BJ (cell line): Measurements from ENCODE around the gene SMCO2. TPM values are rescaled to one million over a fixed set of nuclear protein-coding genes. Genes with fewer than 3 reads are reported as not detected.

Source experiments
- CTCF ChIA-PET: fragments of 350-600 bp; formaldehyde crosslinking; extraction: SDS; loops from one replicate; lab custom pipeline; 2021; ENCODE audit warnings: antibody characterized with exemption, inconsistent platforms; lab: Yijun Ruan, JAX
- POLR2A ChIA-PET: fragments of 300-600 bp; sonication (Branson Sonifier 250); formaldehyde crosslinking; extraction: SDS; loops from one replicate; lab custom pipeline; 2021; ENCODE audit warnings: antibody characterized with exemption; lab: Charles Lee
- DNase-seq: peaks from one replicate; pipeline ENCODE4 v3.0.0-alpha.2; 2011; ENCODE audit warnings: low read depth
- H3K27me3 ChIP-seq: 2 replicates; pipeline ENCODE4 v1.6.0; 2011; ENCODE audit warnings: low read length; ENCODE audit not compliant: control insufficient read depth, insufficient read depth
- H3K36me3 ChIP-seq: 2 replicates; pipeline ENCODE4 v1.5.1; 2011; ENCODE audit warnings: low read length; ENCODE audit not compliant: control insufficient read depth, insufficient read depth
- H3K4me3 ChIP-seq: 2 replicates; pipeline ENCODE4 v1.5.1; 2011; ENCODE audit warnings: low read depth, mild to moderate bottlenecking, control low read depth, low read length
- CTCF ChIP-seq: IDR thresholded peaks from 2 replicates; pipeline ENCODE4 v1.5.1; 2011; ENCODE audit warnings: low read depth, mild to moderate bottlenecking, control low read depth, inconsistent platforms, low read length, moderate library complexity; ENCODE audit not compliant: insufficient read depth
- polyA plus RNA-seq: library from polyadenylated mRNA; depleted of rRNA; stranded (reverse); fragments of >200 nt; gene quantifications from 2 replicates; pipeline ENCODE4 v1.2.3, GENCODE V29; 2011

Gene SMCO2
- polyA plus RNA-seq, 1 experiment, result 0.09 TPM

DNA sequence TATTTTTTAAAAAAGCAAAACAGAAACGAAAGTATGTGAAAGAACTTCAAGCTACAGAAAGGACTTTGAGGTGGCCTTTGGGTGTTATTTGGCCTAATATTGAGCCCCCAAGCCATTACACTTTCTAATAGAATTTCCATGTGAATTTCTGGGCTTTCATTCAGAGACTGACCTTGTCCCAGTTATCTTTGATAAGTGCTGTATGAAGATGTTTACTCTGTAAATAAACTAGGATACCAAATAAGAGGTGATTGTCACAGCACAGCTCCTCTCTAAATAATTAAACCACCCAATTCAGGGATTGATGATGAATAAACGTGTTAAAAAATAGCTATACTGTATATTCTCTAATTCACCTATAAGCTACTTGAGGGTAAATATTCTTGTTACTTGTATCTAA, 44.7 kb downstream of the SMCO2 start:
- H3K27me3 ChIP-seq, result no peaks in the 10 kb centered on the region
- CTCF ChIA-PET, result interaction anchor here (0.7 to 1.1 kb wide), 2 partner anchors 9 to 14 kb away, joined by 3 read pairs; no protein-coding TSS in a partner anchor
- H3K36me3 ChIP-seq, result no peaks in the 10 kb centered on the region
- H3K4me3 ChIP-seq, result no peak overlapping the region
- no peak for DNase-seq
- no peak for TF ChIP-seq CTCF
- POLR2A ChIA-PET, result no interaction called here

- no peaks in the 10 kb centered on the region for H3K36me3 ChIP-seq
- no peak for DNase-seq
- ChIA-PET POLR2A (no interaction called here), CTCF (interaction anchor here (1.2 kb wide), 1 partner anchor 25 kb away, joined by 3 read pairs; no protein-coding TSS in a partner anchor)
- H3K27me3 ChIP-seq, result no peaks in the 10 kb centered on the region
- no peak for TF ChIP-seq CTCF
- no peak overlapping the region for H3K4me3 ChIP-seq
Measured at GRCh38 chr12:27493260-27493940, 46.9 kb downstream of the SMCO2 start.

DNA sequence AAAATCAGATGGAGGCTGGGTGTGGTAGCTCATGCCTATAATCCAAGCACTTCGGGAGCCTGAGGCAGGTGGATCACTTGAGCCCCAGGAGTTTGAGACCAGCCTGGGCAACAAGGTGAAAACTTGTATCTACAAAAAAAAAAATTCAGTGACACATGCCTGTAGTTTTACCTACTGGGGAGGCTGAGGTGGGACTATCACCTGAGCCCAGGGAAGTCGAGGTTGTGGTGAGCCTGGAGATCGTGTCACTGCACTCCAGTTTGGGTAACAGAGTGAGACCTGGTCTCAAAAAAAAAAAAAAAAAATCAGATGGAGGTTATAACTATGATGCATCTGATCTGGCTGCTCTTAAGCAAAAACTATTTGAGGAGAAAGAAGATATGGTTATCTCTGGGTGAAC, 50.9 kb downstream of the SMCO2 start:
- TF ChIP-seq CTCF, result no peak
- Histone ChIP-seq H3K27me3 (no peaks in the 10 kb centered on the region), H3K4me3 (no peak overlapping the region), H3K36me3 (no peaks in the 10 kb centered on the region)
- DNase-seq, result no peak
- CTCF ChIA-PET, result no interaction called here
- POLR2A ChIA-PET, result interaction anchor here (0.7 kb wide), 1 partner anchor 158 kb away, joined by 3 read pairs; no protein-coding TSS in a partner anchor

GRCh38 chr12:27498149-27498548, 51.6 kb downstream of the SMCO2 start:
- H3K27me3 ChIP-seq, result no peaks in the 10 kb centered on the region
- ChIA-PET CTCF (no interaction called here), POLR2A (no interaction called here)
- TF ChIP-seq CTCF, result no peak
- DNase-seq, result no peak
- no peak overlapping the region for H3K4me3 ChIP-seq
- no peaks in the 10 kb centered on the region for H3K36me3 ChIP-seq

- CTCF ChIA-PET, result no interaction called here
- no peak for DNase-seq
- POLR2A ChIA-PET, result no interaction called here
Measured at GRCh38 chr12:27498761-27499160, 52.2 kb downstream of the SMCO2 start.

More at GRCh38 chr12:27498761-27499160, 52.2 kb downstream of the SMCO2 start:
- no peak for TF ChIP-seq CTCF
- H3K27me3 ChIP-seq, result no peaks in the 10 kb centered on the region
- H3K4me3 ChIP-seq, result no peak overlapping the region
- no peaks in the 10 kb centered on the region for H3K36me3 ChIP-seq
